PC-9 (cell line): ENCODE results near the gene BMERB1.
"Not testable (repeated sequence)": the region's sequence is repeated elsewhere in the genome, so short reads cannot be mapped to it uniquely, and the experiment has no call there.

Experiments
- CTCF ChIP-seq: fragments of 200-600 bp; sonication (generic); conservative IDR thresholded peaks from 2 replicates; pipeline ENCODE4 v1.6.1; 2017; ENCODE audit warnings: mixed run types, antibody characterized with exemption, mild to moderate bottlenecking, moderate library complexity
- EZH2 ChIP-seq: fragments of 200-600 bp; sonication (generic); IDR thresholded peaks from 2 replicates; pipeline ENCODE4 v1.8.0; 2017; ENCODE audit warnings: antibody characterized with exemption, low read depth

- TF ChIP-seq CTCF, EZH2: not testable (repeated sequence)
Measured at GRCh38 chr16:15393025-15393424, 41.4 kb upstream of the BMERB1 start.
